Measurements from ENCODE around the gene SNED1. TPM values are rescaled to one million over a fixed set of nuclear protein-coding genes. Genes with fewer than 3 reads are reported as not detected.

Gene SNED1
- 10 to 100 TPM in 2 of 4 donors, 1 to 10 TPM in 2; 7.4 to 14.0 (median 9.4) TPM for polyA plus RNA-seq (ENCODE audit: insufficient read length in 4 of 4)

- DNase-seq (ENCODE audit: low read depth in 4 of 4, low spot score in 2 of 4) = peak in 2 of 4 donors; percentile 52 to 76
These were observed at the start of gene SNED1 for GRCh38 chr2:240997856-240998705. SNED1 (plus strand) TSS chr2:240998618; CDS start chr2:240998838, 220 bp downstream.

GRCh38 chr2:240948905-240949790 lies 49.3 kb upstream of the SNED1 start:
- DNase-seq (ENCODE audit: low read depth in 4 of 4, low spot score in 2 of 4) = no peak

GRCh38 chr2:240949791-240950705 lies 48.4 kb upstream of the SNED1 start:
- no peak for DNase-seq (ENCODE audit: low read depth in 4 of 4, low spot score in 2 of 4)

- DNase-seq (ENCODE audit: low read depth in 4 of 4, low spot score in 2 of 4) = no peak
These were observed 47.3 kb upstream of the SNED1 start for GRCh38 chr2:240951045-240951594.

- no peak for DNase-seq (ENCODE audit: low read depth in 4 of 4, low spot score in 2 of 4)
These were observed 45.7 kb upstream of the SNED1 start for GRCh38 chr2:240952496-240953246.

DNA sequence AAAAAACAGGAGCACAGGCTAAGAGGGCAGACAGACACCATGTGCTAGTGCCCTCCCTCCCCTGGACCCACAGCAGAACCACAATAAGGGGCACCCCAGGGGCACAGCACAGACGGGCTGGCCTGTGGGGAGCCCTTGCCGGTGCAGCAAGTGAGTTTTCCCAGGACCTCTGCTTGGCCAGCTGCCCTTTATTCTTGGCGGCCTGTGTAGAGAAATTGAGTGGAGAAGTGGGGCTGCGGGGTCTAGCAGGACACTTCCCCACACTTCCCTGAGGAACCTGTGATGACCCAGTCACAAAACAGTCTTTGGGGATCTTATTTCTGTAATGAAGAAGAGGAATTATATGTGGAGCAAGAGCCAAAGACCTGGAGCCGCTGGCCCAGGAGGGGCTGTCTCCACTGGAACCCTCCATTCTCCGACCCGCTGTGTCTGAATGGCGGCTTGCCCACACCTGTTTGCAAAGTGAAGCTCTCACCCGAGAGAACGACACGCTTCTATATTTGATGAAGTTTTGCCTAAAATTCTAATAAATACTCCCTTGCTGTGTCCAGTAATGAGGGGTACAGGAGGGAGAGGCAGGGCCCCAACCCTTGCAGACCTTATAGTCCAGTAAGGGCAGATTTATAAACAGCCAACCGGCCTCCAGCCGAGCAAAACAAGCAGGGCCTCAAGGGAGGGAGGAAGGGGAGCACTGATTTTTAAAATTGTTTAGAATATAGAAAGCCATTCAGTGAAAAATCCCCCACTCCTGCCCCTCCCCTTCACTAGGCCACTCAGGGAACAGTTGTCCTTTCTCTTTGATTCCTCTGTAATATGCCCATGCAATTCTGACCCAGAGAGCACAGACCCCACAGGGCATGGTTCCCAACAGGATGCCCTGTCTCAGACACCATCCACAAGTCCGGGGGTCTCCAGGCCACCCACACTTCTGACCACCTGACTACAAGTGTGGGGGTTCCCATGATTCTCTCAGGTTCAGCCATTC lies 44.7 kb upstream of the SNED1 start:
- no peak for DNase-seq (ENCODE audit: low read depth in 4 of 4, low spot score in 2 of 4)

- no peak for DNase-seq (ENCODE audit: low read depth in 4 of 4, low spot score in 2 of 4)
These were observed 43.7 kb upstream of the SNED1 start for GRCh38 chr2:240954436-240955305.

DNA sequence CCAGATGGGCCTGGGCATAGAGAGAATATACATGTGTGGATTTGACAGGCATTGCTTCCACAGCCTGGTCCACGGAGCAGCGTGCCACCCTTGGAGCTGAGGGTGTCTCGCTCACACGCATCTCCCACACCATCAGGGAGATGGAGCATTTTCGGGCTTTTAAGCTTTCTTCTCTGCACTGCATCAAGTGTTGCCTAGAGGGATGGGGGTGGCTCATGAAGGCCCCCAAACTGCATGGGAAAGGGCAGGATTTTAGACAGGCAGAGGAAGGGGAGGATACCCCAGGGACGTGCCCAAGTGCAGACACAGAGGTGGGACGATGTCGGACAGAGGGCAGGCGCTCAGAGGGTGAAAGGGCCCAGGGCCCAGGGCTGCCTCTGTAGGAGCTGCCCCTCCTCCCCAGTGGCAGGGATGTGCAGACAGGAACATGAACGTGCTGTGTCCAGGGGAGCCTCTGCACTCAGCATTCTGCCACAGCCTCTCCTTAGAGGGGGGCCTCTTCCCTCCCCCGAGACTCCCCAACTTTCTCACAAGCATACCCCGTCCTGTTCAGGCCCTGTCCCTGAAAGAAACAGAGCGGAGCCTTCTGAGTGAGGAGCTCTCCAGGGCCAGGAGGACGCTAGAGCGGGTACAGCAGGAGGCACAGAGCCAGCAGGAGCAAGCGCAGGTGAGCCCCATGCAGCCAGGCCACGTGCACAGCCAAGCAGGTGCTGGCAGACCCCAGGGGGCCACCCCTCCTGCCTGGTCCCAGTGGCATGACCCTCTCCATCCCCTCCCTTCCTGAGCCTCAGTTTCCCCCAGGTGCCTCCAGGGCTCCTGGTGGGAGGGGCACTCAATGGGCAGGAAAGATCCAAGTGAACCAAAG lies 42.9 kb upstream of the SNED1 start:
- no peak for DNase-seq (ENCODE audit: low read depth in 4 of 4, low spot score in 2 of 4)

- DNase-seq (ENCODE audit: low read depth in 4 of 4, low spot score in 2 of 4) = no peak
These were observed 42.1 kb upstream of the SNED1 start for GRCh38 chr2:240956171-240956934.

GRCh38 chr2:240956935-240957655 lies 41.3 kb upstream of the SNED1 start:
- no peak for DNase-seq (ENCODE audit: low read depth in 4 of 4, low spot score in 2 of 4)

DNA sequence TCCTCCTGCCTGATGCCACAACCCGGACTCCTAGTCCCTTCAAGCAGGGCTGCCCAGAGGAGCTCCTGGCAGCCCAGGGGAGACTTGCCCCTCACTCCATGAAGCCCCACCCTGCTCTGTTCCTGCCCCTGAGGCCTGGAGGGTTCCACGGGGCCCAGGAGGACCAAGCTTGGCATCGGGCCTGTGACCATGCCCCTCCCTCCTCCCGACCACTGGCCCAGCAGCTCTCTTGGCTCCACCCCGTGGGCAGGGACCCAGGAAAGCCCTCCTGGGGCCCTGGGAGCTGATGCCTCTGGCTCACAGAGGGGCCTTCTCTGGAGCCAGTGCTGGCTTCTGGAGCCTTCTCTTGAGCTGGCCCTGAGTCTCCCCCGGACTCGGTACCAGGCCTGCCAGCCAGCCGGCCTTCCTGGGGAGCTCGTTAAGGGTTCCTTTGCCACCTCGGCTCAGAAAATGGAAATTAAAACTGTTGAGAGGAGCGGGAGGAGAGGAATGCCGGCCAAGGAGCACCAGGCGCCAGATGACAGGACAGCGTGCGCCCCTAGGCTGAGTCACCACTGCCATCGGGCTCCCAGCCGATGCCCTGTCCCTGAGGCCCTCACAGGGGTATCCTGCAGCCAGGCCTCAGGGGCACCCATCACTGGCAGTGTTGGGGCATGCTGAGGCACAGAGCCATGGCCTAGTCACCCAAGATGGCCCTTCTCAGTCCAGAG lies 40.6 kb upstream of the SNED1 start:
- DNase-seq (ENCODE audit: low read depth in 4 of 4, low spot score in 2 of 4) = no peak

DNA sequence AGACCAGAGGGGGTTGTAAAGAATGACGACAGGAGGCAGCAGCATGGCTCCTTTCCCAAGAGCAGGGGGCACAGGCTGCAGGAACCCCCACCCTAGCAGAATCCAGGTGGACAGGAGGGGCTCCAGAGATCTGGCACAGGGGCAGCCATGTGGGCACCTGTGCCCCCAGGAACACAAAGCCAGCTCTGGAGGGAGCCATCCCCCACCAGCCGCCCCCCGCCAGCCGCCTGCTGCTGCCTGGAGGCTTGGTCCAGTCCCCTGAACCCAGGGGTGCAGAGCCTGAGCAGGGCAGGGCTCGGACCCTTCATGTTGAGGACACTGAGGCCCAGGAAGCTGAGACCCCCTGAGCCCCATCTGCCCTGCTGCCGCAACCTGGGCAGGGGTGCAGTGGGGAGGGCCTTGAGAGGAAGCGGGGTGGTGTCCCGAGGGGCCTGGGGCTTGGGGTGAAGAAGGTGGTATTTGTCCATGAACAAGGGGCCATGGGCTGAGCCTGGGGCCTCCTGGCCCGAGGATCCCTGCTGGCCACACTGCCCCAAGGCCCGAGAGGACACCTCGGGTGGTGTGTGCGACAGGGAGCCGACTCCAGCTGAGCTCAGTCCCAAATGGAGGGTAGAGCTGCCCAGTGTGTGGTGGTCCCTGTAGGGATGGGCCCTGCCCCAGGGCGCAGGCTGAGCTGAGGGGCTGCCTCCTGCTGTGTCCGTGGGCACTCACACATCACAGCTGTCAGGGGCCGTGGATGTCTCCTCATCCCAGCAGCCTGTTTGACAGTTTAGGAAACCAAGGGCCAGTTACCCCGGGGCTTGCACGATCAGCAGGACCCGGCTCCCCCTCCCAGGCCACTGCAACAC lies 39.8 kb upstream of the SNED1 start:
- DNase-seq (ENCODE audit: low read depth in 4 of 4, low spot score in 2 of 4) = no peak

- no peak for DNase-seq (ENCODE audit: low read depth in 4 of 4, low spot score in 2 of 4)
These were observed 39.0 kb upstream of the SNED1 start for GRCh38 chr2:240959214-240959940.

Data from left renal cortex interstitium (tissue), 4 donors.